ENCODE data around the gene CCDC102A. TPM values are rescaled to one million over a fixed set of nuclear protein-coding genes. Genes with fewer than 3 reads are reported as not detected.

Gene CCDC102A
- total RNA-seq, 4 donors from 2014 or later: 17.4 to 30.4 (median 24.5) TPM

GRCh38 chr16:57528499-57529390, 7.6 kb downstream of the CCDC102A start:
- WGBS, 2 donors: 62 to 65% methylated on average over 97 to 106 of the region's 126 CpGs
- Histone ChIP-seq H3K4me1 (peaks cover 0 to 44% (median 27%) of the 10 kb centered on the region in 4 donors), H3K27ac (peak overlapping the region in 1 of 4 donors; percentile 65), H3K4me3 (no peak overlapping the region), H3K9me3 (no peaks in the 10 kb centered on the region), H3K27me3 (no peaks in the 10 kb centered on the region), H3K36me3 (peaks cover 0 to 33% (median 0%) of the 10 kb centered on the region in 3 donors)
- no peak for TF ChIP-seq EP300 (IDR thresholded peaks at IDR 0.05)
- no peak for TF ChIP-seq CTCF (IDR thresholded peaks at IDR 0.05)
- TF ChIP-seq POLR2A (IDR thresholded peaks at IDR 0.05): no peak
- no peak for DNase-seq (ENCODE audit: low spot score in 2 of 2)

- Histone ChIP-seq H3K36me3 (peaks cover 0 to 35% (median 0%) of the 10 kb centered on the region in 3 donors), H3K4me3 (no peak overlapping the region), H3K27ac (no peak overlapping the region), H3K9me3 (no peaks in the 10 kb centered on the region), H3K4me1 (peaks cover 0 to 34% (median 17%) of the 10 kb centered on the region in 4 donors), H3K27me3 (no peaks in the 10 kb centered on the region)
- no peak for TF ChIP-seq CTCF (IDR thresholded peaks at IDR 0.05)
- DNase-seq (ENCODE audit: low spot score in 2 of 2): no peak
- WGBS, 2 donors: 88 to 94% methylated on average over 19 of the region's 19 CpGs
Measured at GRCh38 chr16:57527610-57528360, 8.6 kb downstream of the CCDC102A start.

GRCh38 chr16:57527027-57527426, 9.3 kb downstream of the CCDC102A start:
- 71 to 77% methylated on average over 3 of the region's 4 CpGs for WGBS, 2 donors
- H3K4me1 ChIP-seq: peaks cover 0 to 26% (median 13%) of the 10 kb centered on the region in 4 donors
- no peak for DNase-seq (ENCODE audit: low spot score in 2 of 2)
- H3K27ac ChIP-seq: no peak overlapping the region
- H3K4me3 ChIP-seq: no peak overlapping the region
- H3K27me3 ChIP-seq: no peaks in the 10 kb centered on the region
- peaks cover 0 to 43% (median 0%) of the 10 kb centered on the region in 3 donors for H3K36me3 ChIP-seq
- H3K9me3 ChIP-seq: no peaks in the 10 kb centered on the region
- TF ChIP-seq CTCF (IDR thresholded peaks at IDR 0.05): no peak
- TF ChIP-seq EP300 (IDR thresholded peaks at IDR 0.05): no peak
- TF ChIP-seq POLR2A (IDR thresholded peaks at IDR 0.05): no peak

- 78 to 90% methylated on average over 6 of the region's 6 CpGs for WGBS, 2 donors
- no peaks in the 10 kb centered on the region for H3K9me3 ChIP-seq
- no peak overlapping the region for H3K27ac ChIP-seq
- peaks cover 0 to 48% (median 0%) of the 10 kb centered on the region in 3 donors for H3K36me3 ChIP-seq
- TF ChIP-seq POLR2A (IDR thresholded peaks at IDR 0.05) (no peak), CTCF (IDR thresholded peaks at IDR 0.05) (no peak), EP300 (IDR thresholded peaks at IDR 0.05) (no peak)
- H3K4me1 ChIP-seq: peaks cover 0 to 22% (median 13%) of the 10 kb centered on the region in 4 donors
- DNase-seq (ENCODE audit: low spot score in 2 of 2): no peak
- H3K27me3 ChIP-seq: no peaks in the 10 kb centered on the region
- no peak overlapping the region for H3K4me3 ChIP-seq
Measured at GRCh38 chr16:57526498-57526897, 9.9 kb downstream of the CCDC102A start.

GRCh38 chr16:57525761-57526160, 10.6 kb downstream of the CCDC102A start:
- no peak for DNase-seq (ENCODE audit: low spot score in 2 of 2)
- Histone ChIP-seq H3K27me3 (no peaks in the 10 kb centered on the region), H3K9me3 (no peaks in the 10 kb centered on the region), H3K36me3 (peaks cover 0 to 55% (median 0%) of the 10 kb centered on the region in 3 donors), H3K4me1 (peaks cover 0 to 18% (median 12%) of the 10 kb centered on the region in 4 donors), H3K4me3 (no peak overlapping the region), H3K27ac (no peak overlapping the region)
- TF ChIP-seq CTCF (IDR thresholded peaks at IDR 0.05): no peak
- no peak for TF ChIP-seq EP300 (IDR thresholded peaks at IDR 0.05)
- no peak for TF ChIP-seq POLR2A (IDR thresholded peaks at IDR 0.05)
- WGBS, 2 donors: 80 to 88% methylated on average over 16 to 18 of the region's 18 CpGs

All from tibial nerve (tissue), 4 donors.